Renal cortical epithelial cell (primary cell): ENCODE data around the gene ZNF345. TPM values are rescaled to one million over a fixed set of nuclear protein-coding genes. Genes with fewer than 3 reads are reported as not detected.
A peak's percentile ranks its signal among the peaks of the same experiment; 100 is the strongest.

Source experiments
- DNase-seq: peaks from one replicate; pipeline ENCODE4 v3.0.0-alpha.2; 2011; ENCODE audit warnings: low read depth
- total RNA-seq: library from RNA; depleted of rRNA; stranded (reverse); fragments of >200 nt; gene quantifications from 2 replicates; pipeline ENCODE4 v1.2.3, GENCODE V29; 2014

The ZNF345 gene
- 1.6 and 5.5 TPM in 2 replicates for total RNA-seq

GRCh38 chr19:36850559-36851442, at the start of gene ZNF345:
Gene ZNF345 (plus strand): TSS chr19:36850876. CDS start chr19:36876831, 25,955 bp downstream.
- peak; percentile 91 for DNase-seq

DNA sequence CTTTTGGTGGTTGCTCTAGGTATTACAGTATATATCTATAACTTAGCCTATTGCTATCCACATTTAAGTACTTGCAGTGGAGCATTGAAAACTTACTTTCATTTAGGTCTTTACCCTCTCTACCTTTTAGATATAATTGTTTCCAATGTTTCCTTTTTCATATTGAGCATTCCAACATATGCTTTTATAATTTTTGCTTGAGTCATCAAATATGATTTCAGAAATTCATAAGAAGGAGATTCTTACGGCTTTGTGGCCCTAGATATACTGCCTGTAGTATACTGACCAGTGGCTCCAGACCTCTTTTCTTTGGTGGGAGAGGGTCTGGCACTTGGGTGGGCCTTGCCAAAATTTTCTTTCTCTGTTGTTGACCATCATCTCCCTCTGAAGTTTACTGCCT, 45.3 kb upstream of the ZNF345 start:
- DNase-seq = no peak

DNA sequence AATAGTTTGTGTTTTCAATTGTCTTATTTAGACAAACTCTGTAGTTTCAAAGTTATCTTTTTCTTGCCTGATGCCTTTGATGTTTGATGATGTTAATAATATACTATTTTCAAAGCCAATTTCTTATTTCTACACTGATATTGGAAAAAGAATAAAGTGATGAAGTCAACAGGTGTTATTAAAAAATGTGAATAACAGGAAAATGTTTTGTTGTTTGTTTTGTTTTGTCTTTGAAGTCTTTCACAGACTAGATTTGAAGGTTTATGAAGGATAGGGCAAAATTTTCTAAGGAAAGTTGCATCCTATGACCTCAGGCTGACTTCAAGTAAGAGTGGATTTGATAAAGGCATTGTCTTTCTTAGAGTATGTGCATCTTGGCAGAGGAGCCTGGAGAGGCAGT, 43.6 kb upstream of the ZNF345 start:
- DNase-seq = no peak

DNA sequence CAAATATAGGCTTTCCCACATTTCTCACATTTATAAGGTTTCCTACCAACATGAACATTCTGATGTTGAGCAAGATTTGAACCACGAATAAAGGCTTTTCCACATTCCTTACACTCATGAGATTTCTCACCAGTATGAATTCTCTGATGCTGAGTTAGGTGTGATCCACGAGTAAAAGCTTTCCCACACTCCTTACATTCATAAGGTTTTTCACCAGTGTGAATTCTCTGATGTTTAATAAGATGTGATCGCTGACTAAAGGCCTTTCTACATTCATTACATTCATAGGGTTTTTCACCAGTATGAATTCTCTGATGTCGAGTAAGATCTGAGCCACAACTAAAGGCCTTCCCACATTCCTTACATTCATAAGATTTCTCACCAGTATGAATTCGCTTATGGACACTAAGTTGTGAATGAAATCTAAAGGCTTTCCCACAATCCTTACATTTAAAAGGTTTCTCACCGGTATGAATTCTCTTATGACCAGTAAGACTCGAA, 31.5 kb upstream of the ZNF345 start:
- peak; percentile 7 for DNase-seq

- no peak for DNase-seq
These were observed 28.9 kb upstream of the ZNF345 start for GRCh38 chr19:36821758-36822157.

GRCh38 chr19:36833430-36833829, 17.2 kb upstream of the ZNF345 start:
- DNase-seq = no peak

DNA sequence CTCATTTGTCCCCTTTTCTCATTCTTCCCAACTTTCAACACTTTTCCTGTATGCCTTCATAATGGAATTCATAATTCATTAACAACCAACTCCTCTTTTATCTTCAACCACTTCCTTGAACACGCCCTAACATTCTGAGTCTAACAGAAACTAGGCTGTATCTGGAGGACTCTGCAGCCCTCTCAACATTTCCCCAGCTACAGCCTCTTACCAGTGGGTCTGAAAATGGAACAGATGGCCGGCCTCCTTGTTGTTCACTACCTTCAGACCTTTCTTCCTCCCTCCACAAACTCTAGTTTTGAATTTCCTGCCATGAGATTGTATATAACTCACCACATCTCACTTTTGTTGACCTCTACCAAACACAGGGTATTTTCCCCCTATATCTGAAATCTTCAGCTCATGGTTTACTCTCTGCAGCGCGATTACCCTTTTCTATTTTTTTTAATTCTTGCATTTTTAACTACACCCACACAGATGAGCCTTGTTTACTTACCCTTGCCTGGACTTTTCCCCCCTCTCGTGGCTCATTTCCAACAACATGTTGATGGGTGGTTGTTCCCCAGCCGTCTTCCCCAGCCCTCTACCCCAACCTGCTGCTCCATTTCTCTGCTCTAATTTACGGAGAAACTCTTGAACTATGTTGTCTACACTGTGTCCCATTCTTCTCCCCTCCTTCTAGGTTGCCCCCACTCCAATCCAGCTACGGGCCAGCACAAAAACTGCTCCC, 13.3 kb upstream of the ZNF345 start:
- peak; percentile 36 for DNase-seq

DNA sequence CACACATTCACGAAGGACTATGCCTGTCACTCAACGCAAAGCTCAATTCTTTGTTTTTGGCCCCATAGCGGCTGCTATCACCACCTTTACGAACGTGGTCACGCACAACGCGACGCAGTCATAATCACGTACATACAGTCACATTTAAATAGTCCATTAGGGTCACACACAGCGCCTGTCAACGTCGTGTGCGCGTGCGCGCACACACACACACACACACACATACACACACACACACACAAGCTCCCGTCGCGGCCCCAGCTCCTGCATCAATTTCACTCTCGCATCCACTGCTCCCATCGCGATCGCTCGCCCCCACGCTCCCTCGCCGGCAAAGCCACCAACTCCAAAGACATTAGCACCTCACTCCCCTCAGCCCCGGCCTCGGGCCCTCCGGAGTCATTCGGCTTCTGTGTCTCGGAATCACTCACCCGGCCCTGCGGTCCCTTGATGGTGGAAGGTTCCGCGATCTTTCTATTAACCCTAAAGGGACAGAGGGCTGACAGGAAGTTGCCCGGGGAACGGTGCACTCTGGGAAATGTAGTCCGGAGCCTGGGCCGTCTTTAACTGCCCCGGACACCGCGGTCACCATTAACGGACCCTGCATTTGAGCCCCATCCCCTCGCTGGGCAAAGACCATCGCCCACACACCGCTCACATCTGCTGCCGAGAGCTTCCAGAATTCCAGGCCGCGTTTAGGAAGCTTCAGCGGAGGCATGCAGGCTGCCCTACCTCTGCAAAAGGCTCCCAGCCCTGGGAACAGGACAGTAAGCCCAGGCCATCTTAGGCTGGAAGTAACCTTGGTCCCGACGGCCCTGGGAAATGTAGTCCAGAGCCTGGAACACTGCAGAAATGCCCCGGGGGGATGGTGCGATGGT, 12.5 kb upstream of the ZNF345 start, which contains the start of gene ZNF790:
Gene ZNF790, minus strand, starts transcription at position 482 of the 878 bp plus-strand sequence. CDS start 12,768 bp downstream, outside the sequence.
- peak; percentile 86 for DNase-seq

DNA sequence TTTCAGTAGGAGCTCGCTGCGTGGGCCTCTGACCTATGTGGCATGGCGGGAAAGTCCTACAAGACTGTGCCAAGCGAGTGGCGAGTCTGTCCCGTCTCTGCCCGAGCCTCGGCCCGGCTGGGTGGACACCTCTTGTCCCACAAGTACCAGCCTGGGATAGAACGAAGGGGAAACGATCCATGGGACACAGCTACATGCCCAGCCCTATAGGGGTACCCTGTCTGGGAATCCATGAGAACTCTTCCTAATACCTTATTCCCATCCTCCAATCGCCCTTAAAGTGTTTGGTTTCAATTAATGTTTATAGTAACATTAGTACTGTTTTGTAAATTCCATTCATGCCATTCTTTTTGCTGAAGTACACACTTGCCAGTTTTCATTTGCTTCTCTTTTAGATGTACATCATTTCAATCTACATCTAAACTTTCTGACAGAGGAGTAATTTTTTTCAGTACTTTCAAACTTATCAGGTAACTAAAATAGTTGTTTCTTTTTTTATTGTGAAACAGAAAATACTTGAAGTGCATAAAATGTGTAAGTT, 11.8 kb upstream of the ZNF345 start:
- DNase-seq = peak; percentile 42

- DNase-seq = no peak
These were observed 2.7 kb upstream of the ZNF345 start for GRCh38 chr19:36847968-36848367.

DNA sequence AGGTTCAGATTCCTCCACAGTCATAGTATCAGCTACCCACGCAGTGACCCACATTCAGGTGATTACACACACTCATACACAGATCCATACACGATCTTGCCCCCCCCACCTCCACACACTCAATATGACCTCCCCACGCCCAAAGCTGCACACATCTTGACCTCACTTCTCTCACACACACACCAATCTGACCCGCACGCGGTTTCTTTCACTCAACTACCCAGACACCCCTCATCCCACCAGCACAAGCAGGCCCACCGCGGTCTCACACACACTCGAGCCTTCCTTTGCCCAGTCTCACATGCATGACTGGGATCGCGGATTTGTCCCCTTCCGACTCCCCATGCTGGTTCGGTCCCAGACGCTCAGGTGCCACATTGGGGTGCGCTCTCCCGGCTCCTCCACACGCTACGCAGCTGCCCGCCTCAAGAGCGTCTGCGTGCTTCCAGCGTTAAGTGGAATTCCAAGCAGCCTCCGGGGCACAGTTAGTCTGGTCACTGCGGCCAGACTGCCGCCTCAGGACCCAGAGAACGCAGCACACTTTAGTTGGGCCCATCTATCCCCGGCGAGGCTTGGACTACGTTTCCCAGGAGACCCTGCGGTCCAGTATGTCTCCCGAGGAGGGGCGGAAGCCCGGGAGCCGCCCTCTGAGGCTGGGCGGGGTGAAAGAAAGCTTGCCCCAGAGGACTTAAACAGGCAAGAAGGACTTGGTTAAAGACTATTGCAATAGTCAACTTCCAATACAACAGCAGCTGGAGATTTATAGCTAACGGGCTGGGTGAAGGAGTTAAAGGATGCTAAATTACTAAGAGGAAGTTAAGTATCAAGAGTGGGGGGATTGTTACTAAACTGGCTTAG, 746 bp upstream of the ZNF345 start:
- peak; percentile 85 for DNase-seq

DNA sequence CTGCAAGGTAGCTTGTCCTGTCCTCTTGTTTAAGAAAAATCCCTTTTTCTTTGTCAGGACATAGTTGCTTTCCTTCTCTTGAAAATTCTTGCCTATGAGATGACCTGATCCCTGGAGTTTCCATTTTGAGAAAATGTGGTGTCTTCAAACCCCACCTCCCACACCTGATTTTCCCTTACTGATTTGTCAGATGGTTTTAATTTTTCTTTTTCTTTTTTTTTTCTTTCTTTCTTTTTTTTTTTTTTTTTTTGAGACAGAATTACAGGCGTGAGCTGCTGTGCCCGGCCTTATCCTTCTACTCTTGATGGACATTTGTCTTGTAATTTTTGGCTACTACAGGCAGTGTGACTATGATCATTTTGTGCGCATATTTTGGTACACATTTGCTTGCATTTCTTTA, 1.2 kb downstream of the ZNF345 start:
- DNase-seq = no peak

DNA sequence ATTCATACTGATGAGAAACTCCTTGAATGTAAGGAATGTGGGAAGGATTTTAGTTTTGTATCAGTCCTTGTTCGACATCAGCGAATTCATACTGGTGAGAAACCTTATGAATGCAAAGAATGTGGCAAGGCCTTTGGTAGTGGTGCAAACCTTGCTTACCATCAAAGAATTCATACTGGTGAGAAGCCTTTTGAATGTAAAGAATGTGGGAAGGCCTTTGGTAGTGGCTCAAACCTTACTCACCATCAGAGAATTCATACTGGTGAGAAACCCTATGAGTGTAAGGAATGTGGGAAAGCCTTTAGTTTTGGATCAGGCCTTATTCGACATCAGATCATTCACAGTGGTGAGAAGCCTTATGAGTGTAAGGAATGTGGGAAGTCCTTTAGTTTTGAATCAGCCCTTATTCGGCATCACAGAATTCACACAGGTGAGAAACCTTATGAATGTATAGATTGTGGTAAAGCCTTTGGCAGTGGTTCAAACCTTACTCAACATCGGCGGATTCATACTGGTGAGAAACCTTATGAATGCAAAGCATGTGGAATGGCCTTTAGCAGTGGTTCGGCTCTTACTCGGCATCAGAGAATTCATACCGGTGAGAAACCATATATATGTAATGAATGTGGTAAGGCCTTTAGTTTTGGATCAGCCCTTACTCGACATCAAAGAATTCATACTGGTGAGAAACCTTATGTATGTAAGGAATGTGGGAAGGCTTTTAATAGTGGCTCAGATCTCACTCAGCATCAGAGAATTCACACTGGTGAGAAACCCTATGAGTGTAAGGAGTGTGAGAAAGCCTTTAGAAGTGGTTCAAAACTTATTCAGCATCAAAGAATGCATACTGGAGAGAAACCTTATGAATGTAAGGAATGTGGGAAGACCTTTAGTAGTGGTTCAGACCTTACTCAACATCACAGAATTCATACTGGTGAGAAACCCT, 26.6 kb downstream of the ZNF345 start:
- DNase-seq = peak; percentile 3

- DNase-seq = no peak
These were observed 41.2 kb downstream of the ZNF345 start for GRCh38 chr19:36891768-36892357.

- DNase-seq = no peak
These were observed 44.2 kb downstream of the ZNF345 start for GRCh38 chr19:36894849-36895383.

DNA sequence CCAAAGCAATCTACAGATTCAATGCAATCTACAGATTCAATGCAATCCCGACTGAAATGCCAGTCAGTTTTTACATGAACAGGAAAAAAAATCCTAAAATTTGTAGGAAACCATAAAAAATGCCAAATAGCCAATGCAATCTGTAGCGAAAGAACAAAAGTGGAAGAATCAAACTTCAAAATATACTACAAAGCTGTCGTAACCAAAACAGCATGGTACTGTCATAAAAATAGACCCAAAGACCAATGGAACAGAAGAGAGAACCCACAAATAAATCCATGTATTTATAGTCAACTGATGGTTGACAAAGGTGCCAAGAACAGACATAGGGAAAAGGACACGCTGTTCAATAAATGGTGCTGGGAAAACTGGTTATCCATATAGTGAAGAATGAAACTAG, 47.7 kb downstream of the ZNF345 start:
- DNase-seq = no peak

DNA sequence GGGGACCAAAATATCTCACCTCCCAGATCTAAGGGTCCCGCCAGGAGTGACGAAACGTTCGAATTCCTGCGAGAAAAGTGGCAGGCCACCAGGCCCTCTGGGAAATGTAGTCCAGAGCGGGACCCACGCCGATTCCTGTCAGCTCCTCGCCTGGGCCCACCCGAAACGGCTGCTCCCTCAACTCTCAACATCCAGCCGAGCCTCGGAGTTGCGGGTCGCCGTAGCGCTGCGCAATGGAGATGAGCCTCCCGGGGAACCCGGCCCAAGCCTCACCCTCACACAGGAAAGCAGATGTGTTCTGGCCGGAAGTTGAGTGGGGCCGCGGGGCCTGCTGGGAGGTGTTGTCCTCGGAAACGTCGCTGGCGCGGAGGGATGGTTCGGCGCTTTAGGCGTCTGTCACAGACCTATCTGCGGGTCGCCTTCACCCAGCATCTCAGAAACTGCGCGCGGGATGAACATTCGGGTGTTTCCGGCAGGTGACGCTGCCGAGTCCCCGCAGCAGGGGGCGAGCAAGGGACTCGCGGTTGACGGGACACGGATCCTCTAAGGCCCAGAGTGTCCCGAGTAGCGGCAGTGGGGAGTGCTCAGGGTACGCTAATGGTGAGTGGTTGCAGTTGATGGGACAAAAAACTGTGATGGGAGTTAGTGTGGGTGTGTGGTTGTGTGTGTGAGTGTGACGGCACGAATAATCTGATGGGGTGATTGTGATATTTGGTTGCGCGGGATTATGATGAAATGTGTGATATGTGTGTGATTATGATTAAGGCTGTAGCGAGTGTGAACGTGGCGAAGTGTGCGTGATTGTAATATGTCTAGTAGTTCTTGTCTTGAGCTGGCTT, 65.5 kb downstream of the ZNF345 start, which contains the start of the genes ZNF568 and ZNF829:
Gene ZNF568, plus strand, starts transcription at position 341 of the 839 bp plus-strand sequence. CDS start 6,439 bp downstream, outside the sequence.
Gene ZNF829, minus strand, starts transcription at position 300 of the 839 bp plus-strand sequence. CDS start 1,124 bp downstream, outside the sequence.
- DNase-seq = peak; percentile 69
